Neural progenitor cell (in vitro differentiated cells): Measurements from ENCODE around the gene CAMK2A. TPM values are rescaled to one million over a fixed set of nuclear protein-coding genes. Genes with fewer than 3 reads are reported as not detected.

Experiments used
- DNase-seq: peaks from one replicate; pipeline ENCODE4 v3.0.0-alpha.2; 2016; ENCODE audit warnings: low spot score
- H2AFZ ChIP-seq: fragments of 200-600 bp; sonication (generic); replicated peaks from 2 replicates; pipeline ENCODE4 v1.6.1; 2016; ENCODE audit warnings: antibody characterized with exemption
- H3F3A ChIP-seq: fragments of 200-600 bp; sonication (generic); 2 replicates; pipeline ENCODE4 v1.6.1; 2016; ENCODE audit warnings: antibody characterized with exemption, low read depth
- H3K27ac ChIP-seq: fragments of 200-600 bp; sonication (generic); 2 replicates; pipeline ENCODE4 v1.5.1; 2016; ENCODE audit warnings: mild to moderate bottlenecking
- H3K27me3 ChIP-seq: fragments of 200-600 bp; sonication (generic); 2 replicates; pipeline ENCODE4 v1.6.1; 2016; ENCODE audit warnings: mild to moderate bottlenecking, moderate library complexity
- H3K36me3 ChIP-seq: fragments of 200-600 bp; sonication (generic); 2 replicates; pipeline ENCODE4 v1.5.1; 2016
- H3K4me1 ChIP-seq: fragments of 200-600 bp; sonication (generic); 2 replicates; pipeline ENCODE4 v1.6.1; 2016; ENCODE audit warnings: mixed run types
- H3K4me2 ChIP-seq: fragments of 200-600 bp; sonication (generic); 2 replicates; pipeline ENCODE4 v1.6.1; 2016
- H3K4me3 ChIP-seq: fragments of 200-600 bp; sonication (generic); 2 replicates; pipeline ENCODE4 v1.5.1; 2016
- H3K79me2 ChIP-seq: fragments of 200-600 bp; sonication (generic); 2 replicates; pipeline ENCODE4 v1.6.1; 2016; ENCODE audit warnings: low read depth
- H3K9ac ChIP-seq: fragments of 200-600 bp; sonication (generic); 2 replicates; pipeline ENCODE4 v1.6.1; 2016
- H3K9me3 ChIP-seq: fragments of 200-600 bp; sonication (generic); 2 replicates; pipeline ENCODE4 v1.5.1; 2016; ENCODE audit warnings: low read depth
- H4K20me1 ChIP-seq: fragments of 200-600 bp; sonication (generic); 2 replicates; pipeline ENCODE4 v1.6.1; 2016; ENCODE audit warnings: low read depth
- H3K27ac Mint-ChIP-seq: 3 replicates; pipeline ENCODE4 v1.8.0; 2021; ENCODE audit warnings: mixed read lengths
- H3K27me3 Mint-ChIP-seq: 2 replicates; pipeline ENCODE4 v1.8.0; 2022; ENCODE audit warnings: low read depth, mild to moderate bottlenecking, inconsistent platforms, moderate library complexity, mixed read lengths; ENCODE audit not compliant: insufficient read depth
- H3K36me3 Mint-ChIP-seq: 3 replicates; pipeline ENCODE4 v1.8.0; 2021; ENCODE audit warnings: mixed read lengths
- H3K4me1 Mint-ChIP-seq: 3 replicates; pipeline ENCODE4 v1.8.0; 2021; ENCODE audit warnings: mixed read lengths
- H3K4me3 Mint-ChIP-seq: 3 replicates; pipeline ENCODE4 v1.8.0; 2021; ENCODE audit warnings: mild to moderate bottlenecking, moderate library complexity, mixed read lengths
- H3K9me3 Mint-ChIP-seq: 3 replicates; pipeline ENCODE4 v1.8.0; 2020; ENCODE audit warnings: mixed read lengths
- CTCF ChIP-seq: fragments of 200-600 bp; sonication (generic); IDR thresholded peaks from 2 replicates; pipeline ENCODE4 v1.5.1; 2017; ENCODE audit warnings: antibody characterized with exemption, mild to moderate bottlenecking
- EZH2 ChIP-seq: fragments of 200-600 bp; sonication (generic); IDR thresholded peaks from 2 replicates; pipeline ENCODE4 v1.6.1; 2017; ENCODE audit warnings: antibody characterized with exemption, mild to moderate bottlenecking, moderate library complexity
- EZH2phosphoT487 ChIP-seq: fragments of 200-600 bp; sonication (generic); IDR thresholded peaks from 2 replicates; pipeline ENCODE4 v1.6.1; 2017; ENCODE audit warnings: antibody characterized with exemption
- total RNA-seq: library from RNA; depleted of rRNA; stranded (reverse); fragments of >200 nt; gene quantifications from 2 replicates; pipeline ENCODE4 v1.2.3, GENCODE V29; 2015; ENCODE audit warnings: low replicate concordance

Gene CAMK2A
- total RNA-seq, 1 donor from 2014 or later = 0.09 TPM

- no peaks in the 10 kb centered on the region for H3K4me1 ChIP-seq
- H3K4me3 Mint-ChIP-seq = no peak overlapping the region
- peaks cover 39% of the 10 kb centered on the region for H3K27me3 ChIP-seq
- H3K4me3 ChIP-seq = no peak overlapping the region
- no peaks in the 10 kb centered on the region for H3K36me3 Mint-ChIP-seq
- TF ChIP-seq CTCF (no peak), EZH2 (no peak), EZH2phosphoT487 (no peak)
- no peak overlapping the region for H3K27ac Mint-ChIP-seq
- H2AFZ ChIP-seq = no peak overlapping the region
- no peak overlapping the region for H3K4me2 ChIP-seq
- H3K27me3 Mint-ChIP-seq = peaks cover 24% of the 10 kb centered on the region
- no peaks in the 10 kb centered on the region for H4K20me1 ChIP-seq
- peaks cover 7% of the 10 kb centered on the region for H3K4me1 Mint-ChIP-seq
- H3K9ac ChIP-seq = no peak overlapping the region
- H3K36me3 ChIP-seq = no peaks in the 10 kb centered on the region
- no peaks in the 10 kb centered on the region for H3K79me2 ChIP-seq
- no peak overlapping the region for H3K27ac ChIP-seq
- H3F3A ChIP-seq = no peaks in the 10 kb centered on the region
- no peak for DNase-seq
- no peaks in the 10 kb centered on the region for H3K9me3 Mint-ChIP-seq
- no peaks in the 10 kb centered on the region for H3K9me3 ChIP-seq
These were observed 93.7 kb downstream of the CAMK2A start for GRCh38 chr5:150195736-150196485.

- H3K36me3 Mint-ChIP-seq = no peaks in the 10 kb centered on the region
- no peak overlapping the region for H3K9ac ChIP-seq
- peaks cover 5% of the 10 kb centered on the region for H4K20me1 ChIP-seq
- H3K27ac ChIP-seq = no peak overlapping the region
- peaks cover 38% of the 10 kb centered on the region for H3K27me3 Mint-ChIP-seq
- H3K9me3 ChIP-seq = no peaks in the 10 kb centered on the region
- H3K36me3 ChIP-seq = no peaks in the 10 kb centered on the region
- H3K4me3 Mint-ChIP-seq = no peak overlapping the region
- no peaks in the 10 kb centered on the region for H3K9me3 Mint-ChIP-seq
- H3K27ac Mint-ChIP-seq = no peak overlapping the region
- no peak overlapping the region for H3K4me2 ChIP-seq
- no peaks in the 10 kb centered on the region for H3K79me2 ChIP-seq
- H2AFZ ChIP-seq = no peak overlapping the region
- H3F3A ChIP-seq = no peaks in the 10 kb centered on the region
- no peak overlapping the region for H3K4me3 ChIP-seq
- TF ChIP-seq EZH2 (no peak), EZH2phosphoT487 (no peak)
- DNase-seq = no peak
- peaks cover 9% of the 10 kb centered on the region for H3K4me1 ChIP-seq
- H3K27me3 ChIP-seq = peaks cover 65% of the 10 kb centered on the region
- H3K4me1 Mint-ChIP-seq = peaks cover 11% of the 10 kb centered on the region
These were observed 97.1 kb downstream of the CAMK2A start for GRCh38 chr5:150192462-150192861.

GRCh38 chr5:150190987-150191386 is 98.6 kb downstream of the CAMK2A start:
- no peak overlapping the region for H3K4me3 Mint-ChIP-seq
- H3K4me1 Mint-ChIP-seq = peaks cover 14% of the 10 kb centered on the region
- no peaks in the 10 kb centered on the region for H3K9me3 Mint-ChIP-seq

More at GRCh38 chr5:150190987-150191386, 98.6 kb downstream of the CAMK2A start:
- H3K27me3 Mint-ChIP-seq = peaks cover 42% of the 10 kb centered on the region
- Histone ChIP-seq H3K4me3 (no peak overlapping the region), H3K27me3 (peaks cover 79% of the 10 kb centered on the region), H3K4me2 (no peak overlapping the region), H3K4me1 (peaks cover 12% of the 10 kb centered on the region), H3K27ac (no peak overlapping the region), H3K9me3 (no peaks in the 10 kb centered on the region), H3K9ac (no peak overlapping the region), H4K20me1 (peaks cover 5% of the 10 kb centered on the region), H2AFZ (no peak overlapping the region), H3K79me2 (no peaks in the 10 kb centered on the region), H3K36me3 (no peaks in the 10 kb centered on the region), H3F3A (no peaks in the 10 kb centered on the region)
- H3K36me3 Mint-ChIP-seq = no peaks in the 10 kb centered on the region
- TF ChIP-seq EZH2phosphoT487 = no peak
- no peak for TF ChIP-seq EZH2
- no peak for TF ChIP-seq CTCF
- DNase-seq = no peak
- H3K27ac Mint-ChIP-seq = no peak overlapping the region
